KBM-7 (cell line): ENCODE data around the gene CNTRL.
A peak's percentile ranks its signal among the peaks of the same experiment; 100 is the strongest.

Source experiments
- DNase-seq: peaks from one replicate; pipeline ENCODE4 v3.0.0-alpha.2; 2015
- in situ Hi-C: fragments of 300-500 bp; cut with MboI; formaldehyde crosslinking; loops from 2 replicates; pipeline ENCODE4 v1.14.3; 2020; ENCODE audit warnings: low sequenced_read_pairs, low pct_unique_long_range_greater_than_20kb, mixed read lengths

CNTRL gene

DNA sequence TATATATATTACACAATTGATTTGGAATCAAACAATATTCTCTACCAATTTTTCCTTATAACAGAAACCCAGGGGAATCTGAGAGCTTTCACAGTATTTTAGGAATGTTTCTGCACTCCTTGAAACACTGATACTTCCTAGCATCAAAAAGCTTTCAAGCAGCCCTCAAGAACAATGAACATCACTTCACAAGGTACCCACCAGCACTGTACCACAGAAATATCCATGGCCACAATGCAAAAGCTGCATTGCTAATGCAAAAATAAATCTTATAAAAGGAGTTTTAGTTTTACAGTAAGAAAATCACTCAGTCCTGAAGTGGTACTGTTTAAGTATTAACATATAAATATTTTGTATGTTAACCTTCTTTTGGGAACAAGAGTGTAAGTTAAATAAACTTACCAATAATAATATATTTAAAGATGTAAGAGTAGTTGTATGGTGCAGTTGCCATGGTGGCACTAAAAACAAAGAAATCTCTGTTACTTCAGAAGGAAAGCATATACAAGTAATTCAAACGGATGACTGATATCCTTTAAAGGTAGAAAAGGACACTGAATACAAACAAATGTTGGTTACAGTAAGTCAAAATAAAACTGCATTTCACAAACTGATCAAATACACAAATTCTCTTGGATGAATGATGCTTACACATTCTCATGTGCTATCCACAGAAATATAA is 118.3 kb downstream of the CNTRL start:
- in situ Hi-C loops = no loop called here
- DNase-seq = no peak

DNA sequence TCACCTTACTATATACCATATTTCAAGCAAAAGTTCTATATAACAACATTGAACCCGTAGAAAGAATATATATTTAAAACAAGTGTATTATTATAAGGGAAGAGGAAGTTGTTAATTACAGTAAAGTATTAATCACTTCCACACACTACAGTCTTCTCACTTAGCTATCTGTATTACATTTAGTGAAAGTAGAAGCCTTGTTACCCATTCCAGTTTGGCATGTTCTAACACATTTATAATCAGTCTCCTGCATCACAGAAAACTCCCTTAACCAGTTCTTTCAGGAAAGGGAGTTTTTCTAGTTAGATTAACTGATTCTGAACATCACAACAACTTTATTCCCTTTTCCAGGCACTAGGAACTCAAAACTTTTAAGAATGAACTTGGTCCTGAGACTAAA is 120.0 kb downstream of the CNTRL start:
- in situ Hi-C loops = no loop called here
- DNase-seq = no peak

DNA sequence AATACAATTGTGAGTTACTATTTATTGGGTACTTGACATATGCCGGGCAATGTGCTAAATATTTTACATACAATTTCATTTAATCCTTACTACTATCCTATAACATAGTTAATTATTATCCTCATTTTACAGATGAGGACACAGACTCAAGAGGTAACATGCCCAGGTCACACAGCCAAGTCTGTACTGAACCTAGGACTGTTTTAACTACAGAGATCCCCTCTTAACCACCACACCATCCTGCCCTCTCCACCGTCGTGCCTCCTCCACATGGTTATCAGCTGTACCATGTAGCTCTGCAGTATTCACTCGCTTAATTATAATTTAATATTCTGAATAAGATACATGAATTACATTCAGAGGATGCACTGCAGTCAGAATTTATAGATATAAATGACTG is 121.6 kb downstream of the CNTRL start:
- DNase-seq = no peak
- in situ Hi-C loops = no loop called here

DNA sequence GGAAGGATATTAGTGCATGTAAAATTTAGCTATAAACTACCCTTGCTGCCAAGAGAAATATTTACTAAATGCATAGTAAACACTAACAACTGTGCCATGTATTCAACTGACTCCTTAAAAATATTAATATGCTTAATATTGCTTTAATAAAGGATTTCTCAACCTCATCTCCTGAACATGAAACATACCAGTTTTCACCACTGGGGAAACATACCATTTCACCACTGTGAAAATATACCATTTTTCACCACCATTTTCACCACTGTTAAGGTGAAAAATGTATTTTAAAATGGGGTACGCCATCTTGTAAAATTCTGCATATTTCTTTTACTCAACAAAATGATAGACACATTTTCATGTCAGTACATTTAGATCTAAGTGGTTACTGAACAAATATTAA is 122.4 kb downstream of the CNTRL start:
- in situ Hi-C loops = no loop called here
- no peak for DNase-seq

DNA sequence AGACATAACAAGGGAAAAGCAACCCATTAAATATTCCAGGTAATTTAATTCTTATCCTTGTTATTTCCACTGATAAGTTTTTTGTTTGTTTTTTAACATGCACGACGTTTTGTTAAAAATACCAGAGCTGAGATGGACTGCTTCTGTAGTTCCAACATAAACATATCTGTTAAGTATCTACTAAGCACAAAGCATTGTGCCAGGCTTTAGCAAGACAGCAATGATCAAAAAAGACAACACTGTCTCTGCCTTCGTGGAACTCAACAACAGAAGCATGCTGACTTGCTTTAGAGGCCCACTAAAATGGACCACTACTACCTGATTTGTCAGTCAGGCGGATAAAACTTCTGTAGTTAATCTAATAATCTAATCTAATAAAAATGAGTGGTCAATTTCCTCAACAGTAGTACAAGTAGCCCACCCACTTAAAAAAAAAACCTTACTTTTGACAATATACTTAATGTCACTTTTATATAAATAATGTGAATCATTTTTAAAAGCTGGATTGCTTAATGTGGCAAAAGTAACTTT is 123.8 kb downstream of the CNTRL start:
- no peak for DNase-seq
- in situ Hi-C loops = no loop called here

DNA sequence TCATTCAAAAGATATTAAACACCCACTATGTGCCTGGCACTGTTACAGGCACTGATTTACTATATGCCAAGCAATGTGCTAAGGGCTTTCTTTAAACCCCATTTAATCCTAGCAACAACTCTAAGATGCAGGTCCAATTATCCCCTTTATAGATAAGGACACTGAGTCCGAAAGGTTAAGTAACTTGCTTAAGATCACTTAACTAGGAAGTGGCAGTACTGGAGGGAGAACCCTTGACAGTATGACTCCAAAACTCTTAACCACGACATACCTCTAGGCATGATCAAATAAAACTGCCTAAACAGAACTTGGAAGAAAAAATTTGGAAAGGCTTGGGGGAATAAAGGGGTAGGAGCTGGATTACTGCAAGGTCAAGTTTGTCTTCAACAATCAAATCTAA is 125.2 kb downstream of the CNTRL start:
- in situ Hi-C loops = no loop called here
- DNase-seq = no peak

DNA sequence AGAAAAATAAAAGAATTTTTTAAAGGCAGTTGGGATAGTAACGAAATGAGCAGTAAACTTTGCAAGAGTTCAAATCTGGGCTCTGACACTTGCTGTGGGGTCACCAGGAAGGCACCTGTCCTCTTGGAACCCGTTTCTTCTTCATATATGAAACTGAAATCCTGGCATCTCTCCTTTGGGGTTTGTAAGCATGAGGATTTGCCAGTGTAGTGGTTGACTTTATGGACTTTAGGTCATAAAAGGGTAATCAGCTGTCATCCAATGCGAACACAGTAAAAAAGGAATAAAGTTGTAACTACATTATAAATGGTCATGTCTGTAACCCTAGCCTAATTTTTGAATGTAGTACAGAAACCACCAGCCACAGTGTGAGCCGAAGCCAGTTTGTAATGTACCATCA is 125.6 kb downstream of the CNTRL start:
- no peak for DNase-seq
- in situ Hi-C loops = no loop called here

DNA sequence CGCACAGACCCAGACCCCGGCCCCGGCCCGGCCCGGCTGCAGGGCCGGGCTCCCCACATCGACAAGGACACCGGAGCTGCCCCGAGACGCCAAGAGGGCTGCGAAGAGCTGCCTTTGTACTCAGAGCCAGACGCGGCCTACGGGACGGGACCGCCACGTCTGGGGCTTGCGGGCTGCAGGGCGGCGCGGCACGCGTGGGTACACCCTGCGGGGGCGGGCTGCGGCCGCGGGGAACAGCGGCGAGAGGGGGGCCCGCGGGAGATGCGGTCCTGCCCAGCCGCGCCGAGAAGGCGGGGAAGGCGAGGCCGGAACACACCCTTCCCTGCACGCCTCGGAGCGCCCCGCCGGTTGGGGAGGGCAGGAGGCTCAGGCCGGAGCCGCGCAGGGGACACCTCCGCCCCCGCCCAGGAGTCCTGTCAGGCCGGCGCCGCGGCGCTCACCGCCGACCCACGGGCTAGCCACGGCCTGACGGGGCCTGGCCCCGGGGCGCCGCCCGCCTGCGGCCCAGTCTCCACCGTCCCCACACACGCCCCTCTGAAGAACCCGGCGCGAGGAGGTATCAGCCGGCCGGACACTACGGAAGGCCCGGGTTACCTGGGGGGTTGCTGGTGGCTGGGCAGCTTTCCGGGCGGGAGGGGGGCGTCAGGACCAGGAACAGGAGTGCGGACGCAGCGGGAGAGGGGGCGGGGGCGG is 126.4 kb downstream of the CNTRL start:
- in situ Hi-C loops = no loop called here
- no peak for DNase-seq

DNA sequence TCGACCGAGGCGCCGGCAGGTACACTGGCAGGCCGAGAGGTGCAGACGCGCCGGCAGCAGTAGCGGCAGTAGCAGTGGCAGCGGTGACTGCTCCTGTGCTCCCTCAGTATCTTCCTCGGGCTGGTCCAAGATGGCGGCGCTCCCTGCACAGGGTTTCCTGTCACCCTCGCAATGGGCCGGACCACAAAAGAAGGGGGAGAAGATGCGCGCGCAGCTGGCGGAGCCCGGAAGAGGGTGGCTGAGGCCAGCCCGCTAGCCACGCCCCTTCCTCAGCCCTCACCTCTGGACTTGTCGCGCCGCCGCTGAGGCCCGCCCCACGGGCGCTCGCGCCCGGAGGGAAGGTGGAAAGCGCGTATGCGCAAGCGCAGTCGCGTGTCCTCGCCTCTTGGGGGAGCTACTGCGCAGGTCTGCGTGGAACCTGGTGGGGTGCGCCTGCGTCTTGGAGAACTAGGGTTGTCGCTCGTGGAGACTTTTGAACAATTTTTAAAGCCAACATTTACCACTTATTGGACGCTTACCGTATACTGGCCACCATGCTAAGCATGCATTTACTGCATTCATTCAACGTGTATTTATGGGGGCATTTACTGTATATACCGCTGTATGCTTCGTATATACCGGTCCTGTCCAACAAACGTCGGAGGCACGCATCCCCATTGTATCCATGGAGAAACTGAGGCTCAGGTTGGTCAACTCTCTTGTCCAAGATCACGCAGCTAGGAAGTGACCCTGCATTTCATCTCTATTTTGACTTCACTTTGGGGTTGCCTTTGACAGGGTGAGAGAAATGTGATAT is 127.2 kb downstream of the CNTRL start, which contains the start of gene RAB14:
TSS of gene RAB14 (minus strand) at position 132 of the 796 bp plus-strand sequence. CDS start 8,457 bp downstream, outside the sequence.
- in situ Hi-C loops = no loop called here
- DNase-seq = peak; percentile 99

DNA sequence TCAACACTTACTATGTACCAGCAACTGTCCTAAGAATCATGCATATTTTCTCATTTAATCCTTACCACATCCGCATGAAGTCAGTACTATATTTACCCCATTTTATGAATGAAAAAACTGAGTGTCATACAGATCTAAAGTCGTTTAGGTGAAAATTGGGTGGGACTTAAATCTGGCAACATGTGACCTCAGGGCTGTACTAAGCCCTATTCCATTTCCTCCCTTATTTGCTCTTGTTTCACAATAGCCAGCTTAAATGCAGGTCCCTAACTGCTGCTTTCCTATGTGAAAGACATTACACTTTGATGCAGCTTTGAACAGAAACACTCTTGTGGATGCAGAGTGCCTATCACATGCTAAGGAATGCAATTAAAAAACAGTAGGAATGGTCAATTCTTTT is 129.4 kb downstream of the CNTRL start:
- in situ Hi-C loops = no loop called here
- no peak for DNase-seq

DNA sequence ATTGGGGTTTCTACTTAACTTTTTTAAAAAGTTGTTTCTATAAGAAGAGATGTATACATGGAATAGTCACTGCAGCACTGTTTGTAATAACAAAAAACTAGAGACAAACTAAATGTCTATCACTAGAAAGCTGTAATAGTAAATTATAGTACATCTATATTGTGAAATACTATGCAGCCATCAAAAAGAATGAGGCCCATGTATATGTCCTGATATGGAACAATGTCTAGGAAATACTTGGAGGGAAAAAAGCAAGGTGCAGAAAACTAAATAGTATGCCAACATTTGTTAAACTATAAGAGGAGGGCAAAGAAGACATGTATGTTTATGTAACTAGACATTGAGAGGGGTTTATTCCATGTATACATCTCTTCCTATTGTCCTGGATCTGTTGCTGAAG is 129.9 kb downstream of the CNTRL start:
- in situ Hi-C loops = no loop called here

DNA sequence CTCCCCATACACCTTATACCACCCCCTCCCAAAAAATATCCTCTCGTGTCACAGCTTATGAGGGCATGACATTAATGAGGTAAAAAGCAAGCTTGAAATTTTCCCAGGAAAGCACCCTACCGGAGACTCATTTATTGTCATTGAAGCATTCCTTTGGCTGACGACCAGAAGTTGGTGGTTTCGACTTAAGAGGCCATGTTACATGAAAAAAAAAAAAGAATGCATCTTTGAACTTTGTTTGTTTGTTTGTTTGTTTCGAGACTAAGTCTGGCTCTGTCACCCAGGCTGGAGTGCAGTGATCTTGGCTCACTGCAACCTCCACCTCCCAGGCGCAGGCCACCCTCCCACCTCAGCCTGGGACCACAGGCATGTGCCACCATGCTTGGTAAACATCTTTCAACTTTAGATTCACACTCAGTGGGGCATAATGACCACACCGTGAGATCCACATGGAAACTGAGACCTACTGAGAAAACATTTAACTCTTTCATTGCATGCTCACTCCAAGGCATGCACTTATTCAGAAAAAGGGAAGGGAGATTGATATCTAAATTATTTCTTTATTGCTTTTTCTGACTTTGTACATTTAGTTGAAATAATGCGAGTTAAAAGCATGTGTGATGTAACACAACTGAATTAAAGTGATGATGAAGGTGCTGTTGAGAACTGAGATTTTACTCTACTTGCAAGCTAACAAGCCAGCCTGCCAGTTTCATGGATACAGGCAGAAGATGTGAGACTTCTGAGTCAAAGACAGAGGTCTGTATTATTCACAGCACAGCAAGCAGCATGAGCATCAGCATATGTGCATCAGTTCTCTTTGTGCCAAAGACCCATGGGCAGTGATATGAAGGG is 132.0 kb downstream of the CNTRL start:
- no peak for DNase-seq

More for the DNA sequence above, 129.9 kb downstream of the CNTRL start:
- no peak for DNase-seq

DNA sequence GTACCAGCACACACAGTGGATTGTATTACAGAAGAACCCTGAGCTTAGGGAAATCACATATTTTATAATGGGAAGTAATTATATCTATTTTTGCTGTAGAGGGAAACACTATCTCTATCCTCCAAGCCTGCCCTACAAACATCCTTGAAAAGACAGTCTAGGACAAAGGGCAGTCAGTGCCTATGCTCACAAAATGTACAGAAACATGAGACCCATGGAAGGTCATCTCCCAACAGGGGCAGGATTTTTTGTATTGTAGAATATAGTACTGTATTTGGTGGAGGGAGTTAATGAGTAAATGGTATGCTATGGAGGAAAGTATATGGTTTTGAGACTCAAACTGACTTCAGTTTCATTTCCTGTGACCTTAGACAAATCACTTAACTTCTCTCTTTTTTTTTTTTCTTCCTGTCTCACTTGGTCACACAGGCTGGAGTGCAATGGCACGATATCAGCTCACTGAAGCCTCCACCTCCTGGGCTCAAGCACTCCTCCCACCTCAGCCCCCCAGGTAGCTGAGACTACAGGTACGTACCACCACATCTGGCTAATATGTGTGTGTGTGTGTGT is 132.7 kb downstream of the CNTRL start:
- in situ Hi-C loops = no loop called here
- DNase-seq = peak; percentile 50

More for the DNA sequence above, 132.0 kb downstream of the CNTRL start:
- in situ Hi-C loops = no loop called here

DNA sequence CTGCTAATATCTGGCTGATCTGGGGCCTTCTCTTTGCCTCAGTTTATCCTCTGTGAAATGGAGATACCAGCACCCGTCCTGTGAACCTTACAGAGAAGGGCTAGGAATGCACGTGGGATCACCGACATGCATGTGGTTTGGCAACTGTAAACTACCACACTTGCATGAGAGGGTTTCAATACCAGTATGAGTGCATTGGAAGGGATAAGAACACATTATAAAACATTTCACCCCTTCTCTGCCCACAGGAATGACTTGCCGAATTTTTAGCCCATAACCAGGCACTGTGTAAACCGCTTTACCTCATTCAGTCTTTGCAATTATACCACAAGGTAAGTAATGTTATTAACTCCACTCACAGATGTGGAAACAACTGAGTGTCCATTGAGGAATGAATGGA is 135.8 kb downstream of the CNTRL start:
- DNase-seq = no peak
- in situ Hi-C loops = loop anchor here (10.0 kb wide), 2 partner anchors 54 to 174 kb away; partner anchors contain the start of gene GSN

DNA sequence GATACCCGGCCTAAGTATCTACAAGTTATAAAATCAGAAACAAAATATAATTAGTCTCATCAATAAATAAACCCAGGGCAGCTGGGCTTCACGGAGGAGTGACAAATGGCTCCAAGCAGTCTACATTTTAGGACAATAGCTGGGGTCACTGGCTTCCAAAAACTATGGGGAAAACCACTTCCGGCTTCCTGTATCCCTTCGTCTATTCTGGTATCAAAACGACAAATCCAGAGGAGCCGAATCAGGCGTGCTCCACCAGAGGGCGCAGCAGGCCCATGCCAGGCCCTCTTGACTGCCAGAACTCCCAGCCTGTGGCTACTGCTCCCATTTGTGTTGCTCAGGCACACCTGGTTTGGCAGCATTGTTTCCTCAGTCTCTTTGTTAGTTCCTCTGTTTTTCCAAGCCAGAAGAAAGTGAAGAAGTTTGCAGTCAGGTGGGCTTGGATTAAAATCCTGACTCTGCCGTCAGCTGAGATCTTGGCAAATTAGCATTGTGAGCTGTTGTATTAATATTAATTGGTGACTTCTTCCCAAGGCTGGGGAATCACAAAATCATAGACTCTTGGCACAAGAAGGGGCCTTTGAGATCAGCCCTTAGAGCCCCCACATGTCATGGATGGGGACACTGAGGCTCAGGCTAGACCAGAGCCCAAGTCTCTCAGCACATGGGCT is 138.5 kb downstream of the CNTRL start:
- DNase-seq = peak; percentile 93
- in situ Hi-C loops = loop anchor here (10.0 kb wide), 2 partner anchors 52 to 172 kb away; partner anchors contain the start of gene GSN

DNA sequence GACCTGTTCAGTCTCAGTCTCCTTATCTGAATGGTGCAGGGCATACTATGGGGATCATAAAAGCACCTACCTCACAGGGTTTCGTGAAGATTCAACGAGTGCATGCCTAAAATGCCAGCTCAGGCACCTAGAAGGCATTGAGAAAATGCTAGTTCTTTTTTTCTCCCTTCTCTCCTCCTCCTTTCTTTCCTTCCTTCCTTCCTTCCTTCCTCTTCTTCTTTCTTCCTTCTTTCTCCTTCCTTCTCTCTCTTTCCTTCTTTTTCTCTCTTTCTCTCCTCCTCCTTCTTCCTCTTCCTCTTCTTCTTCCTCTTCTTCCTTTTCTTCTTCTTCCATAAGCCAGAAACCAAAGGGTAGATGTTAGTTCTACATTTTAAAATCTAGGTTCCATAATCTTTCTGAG is 139.2 kb downstream of the CNTRL start:
- DNase-seq = no peak
- in situ Hi-C loops = loop anchor here (10.0 kb wide), 2 partner anchors 51 to 171 kb away; partner anchors contain the start of gene GSN

DNA sequence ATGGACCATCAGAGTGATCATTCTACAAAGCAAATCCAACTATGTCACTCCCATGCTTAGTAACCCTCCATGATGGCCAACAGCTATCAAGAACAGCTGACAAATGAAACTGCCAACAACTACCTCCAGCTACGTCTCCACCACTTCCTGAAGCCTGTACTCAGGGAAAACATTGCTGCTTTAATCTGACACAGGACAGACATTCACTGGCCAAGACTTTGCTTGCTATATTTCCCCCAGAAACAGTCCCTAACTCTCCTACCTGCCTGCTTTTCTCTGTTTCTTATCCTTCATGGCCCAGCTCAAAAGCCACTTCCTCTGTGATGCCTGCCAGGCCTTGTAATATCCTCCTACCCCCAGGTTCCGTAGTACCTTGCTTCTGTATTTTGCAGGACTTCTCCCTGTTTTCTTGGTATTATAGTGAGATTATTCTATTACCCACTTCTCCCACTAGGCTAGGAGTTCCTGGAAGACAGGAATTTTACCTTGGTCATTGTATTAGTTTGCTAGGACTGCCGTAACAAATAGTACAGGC is 141.6 kb downstream of the CNTRL start:
- in situ Hi-C loops = loop anchor here (10.0 kb wide), 2 partner anchors 48 to 168 kb away; partner anchors contain the start of gene GSN
- peak; percentile 27 for DNase-seq
